Fibroblast of skin of right quadriceps (primary cell): ENCODE measurements around the gene FAM171A1.

Source experiments
- DNase-seq: peaks from one replicate; pipeline ENCODE4 v3.0.0-alpha.2; 2013

Gene FAM171A1

DNA sequence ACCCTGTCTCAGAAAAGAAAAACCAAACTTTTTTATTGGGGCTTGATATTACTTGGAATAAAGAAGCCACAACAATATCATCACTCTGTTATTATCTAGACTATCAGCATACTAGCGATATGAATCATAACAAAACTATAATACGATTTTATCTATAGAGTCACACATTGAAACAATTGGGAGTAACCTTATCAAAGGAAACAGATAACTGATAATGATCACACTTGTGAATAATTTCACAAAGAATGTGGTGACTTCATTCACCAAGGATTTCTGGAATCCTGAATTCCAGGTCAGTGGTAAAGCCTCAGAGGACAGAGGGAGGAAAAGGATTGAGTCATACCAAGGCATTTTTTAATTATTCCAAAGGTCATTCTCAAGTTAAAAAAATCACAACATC, 170.5 kb downstream of the FAM171A1 start:
- DNase-seq = peak; percentile 96

DNA sequence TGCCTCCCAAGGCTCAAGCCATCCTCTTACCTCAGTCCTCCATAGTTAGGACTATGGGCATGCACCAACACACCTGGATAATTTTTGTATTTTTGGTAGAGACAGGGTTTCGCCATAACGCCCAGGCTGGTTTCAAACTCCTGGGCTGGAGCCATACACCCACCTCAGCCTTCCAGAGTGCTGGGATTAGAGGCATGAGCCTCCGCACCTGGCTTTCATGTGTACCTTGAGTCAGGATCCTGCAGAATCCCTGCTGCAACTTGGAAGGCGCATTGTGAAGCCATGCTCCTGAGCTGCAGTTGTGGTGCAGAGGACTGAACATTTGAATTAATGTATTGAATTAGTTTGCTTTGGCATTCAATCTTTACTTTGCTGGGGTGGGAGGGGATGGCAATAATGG, 173.2 kb downstream of the FAM171A1 start:
- no peak for DNase-seq

- DNase-seq = peak; percentile 73
These were observed 173.8 kb downstream of the FAM171A1 start for GRCh38 chr10:15197276-15197675.

- no peak for DNase-seq
These were observed 174.9 kb downstream of the FAM171A1 start for GRCh38 chr10:15196021-15196834.

GRCh38 chr10:15189133-15189885, 181.8 kb downstream of the FAM171A1 start:
- no peak for DNase-seq

DNA sequence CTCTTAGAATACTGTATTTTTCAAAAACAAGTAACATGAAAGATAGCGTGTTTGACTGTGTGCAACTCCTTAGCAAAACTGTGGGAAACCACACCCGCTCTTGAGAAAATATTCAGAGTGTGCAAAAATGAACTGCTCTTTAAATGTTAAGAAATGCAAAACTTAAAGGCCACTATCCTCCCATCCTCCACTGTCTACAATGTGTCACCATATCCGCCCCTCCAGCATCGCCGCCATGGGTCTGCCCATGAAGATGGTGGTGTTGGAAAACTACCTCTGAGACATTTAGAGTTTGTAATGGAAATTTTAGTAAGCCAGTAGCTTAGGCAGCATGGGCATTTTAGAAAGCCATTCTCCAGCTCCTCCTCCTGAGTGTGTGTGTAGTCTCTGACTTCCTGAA, 182.5 kb downstream of the FAM171A1 start:
- DNase-seq = no peak

GRCh38 chr10:15183689-15184481, 187.2 kb downstream of the FAM171A1 start:
- DNase-seq = no peak

DNA sequence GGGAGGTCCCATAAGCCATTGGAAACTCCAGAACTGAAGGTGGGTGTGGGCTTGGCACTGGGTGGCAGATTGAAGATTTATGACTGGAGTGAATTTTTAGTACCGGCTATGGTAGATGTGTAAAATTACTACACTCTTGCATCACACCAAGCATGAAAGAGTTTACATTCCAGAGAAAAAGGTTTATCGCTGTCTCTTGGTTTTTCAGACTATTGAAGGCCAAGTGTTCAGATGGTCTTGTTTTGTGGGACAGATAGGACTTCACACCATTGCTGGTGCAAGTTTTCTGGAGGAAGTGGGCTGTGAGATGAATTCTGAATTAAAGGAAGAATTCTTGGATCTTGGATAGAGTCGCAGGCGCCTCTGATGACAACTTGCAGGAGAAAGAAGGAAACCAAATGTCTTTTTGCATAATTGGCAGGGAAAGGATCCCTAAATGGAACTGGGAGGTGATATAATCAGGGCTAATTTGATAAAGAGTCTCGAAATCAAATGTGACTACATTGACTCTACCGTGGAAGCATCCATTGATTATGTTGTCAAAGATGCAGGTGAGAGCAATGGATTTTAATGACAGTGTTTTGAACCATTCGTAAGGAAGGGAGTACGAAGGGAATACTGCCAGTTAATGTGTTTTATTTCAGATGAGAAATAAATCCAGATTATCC, 188.4 kb downstream of the FAM171A1 start:
- peak; percentile 75 for DNase-seq

- DNase-seq = no peak
These were observed 189.4 kb downstream of the FAM171A1 start for GRCh38 chr10:15181576-15182156.

DNA sequence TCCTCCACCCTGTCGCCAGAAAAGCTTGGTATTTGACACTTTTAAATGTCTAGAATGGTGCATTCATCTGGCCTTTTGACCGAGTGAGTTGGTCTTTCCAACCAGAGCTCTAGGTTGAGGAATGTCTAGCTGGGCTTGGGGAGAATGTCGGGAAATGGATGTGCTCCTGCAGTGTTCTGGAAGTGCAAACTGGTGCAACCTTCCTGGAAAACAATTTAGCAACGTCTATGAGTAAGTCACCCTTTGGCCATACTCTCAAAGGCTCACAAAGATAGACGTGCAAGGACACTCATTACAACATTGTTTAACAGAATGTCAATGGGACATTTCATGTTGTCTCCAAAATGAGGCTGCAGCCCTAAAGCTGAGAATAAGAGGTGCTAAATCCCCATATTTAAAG, 190.4 kb downstream of the FAM171A1 start:
- no peak for DNase-seq

- no peak for DNase-seq
These were observed 194.8 kb downstream of the FAM171A1 start for GRCh38 chr10:15176269-15176668.

GRCh38 chr10:15175587-15175986, 195.5 kb downstream of the FAM171A1 start:
- DNase-seq = no peak

DNA sequence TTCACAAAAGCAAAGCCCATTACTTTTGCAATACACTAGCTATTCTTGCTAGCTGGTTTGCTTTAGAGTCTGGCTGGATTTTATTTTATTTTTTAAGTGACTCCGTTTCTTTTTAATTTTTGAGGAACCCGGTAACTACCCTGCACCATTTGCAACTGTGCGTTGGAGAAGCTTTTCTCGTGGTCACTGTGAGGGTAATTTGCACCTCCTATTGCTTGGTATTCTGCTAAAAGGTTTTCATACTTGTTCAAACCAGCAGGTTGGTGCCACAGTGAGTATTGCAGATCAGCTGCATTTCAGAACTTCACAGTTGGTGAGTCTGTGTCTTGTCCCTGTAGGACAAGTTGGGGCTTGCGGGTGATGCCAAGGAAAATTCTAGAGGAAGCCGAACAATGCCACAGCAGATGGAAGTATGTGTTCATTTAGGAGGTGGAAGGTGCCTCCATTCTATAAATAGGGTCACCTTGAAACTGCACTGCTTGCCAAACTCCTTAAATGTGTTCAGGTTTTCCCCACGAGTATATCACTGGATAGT, 198.7 kb downstream of the FAM171A1 start:
- no peak for DNase-seq

- DNase-seq = no peak
These were observed 201.3 kb downstream of the FAM171A1 start for GRCh38 chr10:15169555-15170401.

GRCh38 chr10:15168786-15169554, 202.1 kb downstream of the FAM171A1 start:
- peak; percentile 95 for DNase-seq

GRCh38 chr10:15168291-15168785, 202.8 kb downstream of the FAM171A1 start, which contains the start of gene NMT2:
Gene NMT2 (minus strand): TSS chr10:15168693. CDS start chr10:15168612, 81 bp downstream.
- no peak for DNase-seq

- DNase-seq = peak; percentile 43
These were observed 203.4 kb downstream of the FAM171A1 start for GRCh38 chr10:15167411-15168290.

GRCh38 chr10:15166325-15166724, 204.8 kb downstream of the FAM171A1 start:
- no peak for DNase-seq

DNA sequence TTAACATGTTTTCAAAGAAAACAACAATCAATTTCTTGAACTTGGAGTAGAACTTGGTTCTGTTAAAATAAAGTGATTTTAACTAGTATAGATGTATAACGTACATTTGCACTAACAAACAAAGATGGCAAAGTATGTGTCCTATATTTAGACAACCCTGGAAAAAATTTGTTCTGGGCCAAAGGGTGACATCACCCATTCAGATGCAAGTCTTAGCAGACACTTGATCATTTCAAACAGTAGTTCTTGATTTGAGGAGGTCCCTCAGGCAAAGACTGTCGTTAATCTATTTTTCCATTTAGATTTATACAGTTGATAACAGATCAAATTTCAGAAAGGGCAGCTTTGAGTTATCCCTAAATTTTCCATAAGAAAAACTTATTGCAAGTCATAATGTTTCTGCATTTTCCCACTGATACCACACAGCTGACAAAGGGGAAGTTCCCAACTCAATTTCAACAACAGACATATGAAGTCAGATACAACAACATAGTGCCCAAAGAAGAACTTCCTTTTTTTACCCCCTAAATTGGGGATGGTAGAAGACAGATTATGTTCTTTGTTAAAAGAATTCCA, 207.7 kb downstream of the FAM171A1 start:
- no peak for DNase-seq
